Panc1 (cell line): ENCODE results near the gene WSCD1. TPM values are rescaled to one million over a fixed set of nuclear protein-coding genes. Genes with fewer than 3 reads are reported as not detected.

Experiments
- ATAC-seq: fragments of 200-7000 bp; cut with Tn5 transposase; 2 replicates; pipeline ENCODE4 v1.9.1; 2020; ENCODE audit warnings: mild to moderate bottlenecking, moderate library complexity
- BruUV-seq: library from RNA; stranded (reverse); fragments of 400-500 nt; replicated peaks from 2 replicates; lab custom pipeline; 2021; lab: Mats Ljungman, UMichigan
- CTCF ChIA-PET: fragments of 300-600 bp; sonication (Branson Sonifier 250); formaldehyde crosslinking; loops from one replicate; lab custom pipeline; 2022; ENCODE audit warnings: antibody characterized with exemption; lab: Charles Lee
- POLR2A ChIA-PET: fragments of 300-600 bp; sonication (Branson Sonifier 250); formaldehyde crosslinking; loops from one replicate; lab custom pipeline; 2022; ENCODE audit warnings: antibody characterized with exemption; lab: Charles Lee
- DNase-seq: peaks from one replicate; pipeline ENCODE4 v3.0.0-alpha.2; 2010; ENCODE audit warnings: low read depth, low spot score
- H3K27ac ChIP-seq: 2 replicates; pipeline ENCODE4 v1.5.1; 2011; ENCODE audit warnings: mild to moderate bottlenecking, low read length, inconsistent platforms
- H3K27me3 ChIP-seq: fragments of 200-500 bp; sonication (Bioruptor generic); 2 replicates; pipeline ENCODE4 v1.6.0; 2014; ENCODE audit warnings: low read length, inconsistent platforms; ENCODE audit not compliant: control insufficient read depth, insufficient read depth
- H3K36me3 ChIP-seq: fragments of 200-500 bp; sonication (Bioruptor generic); 2 replicates; pipeline ENCODE4 v1.5.1; 2014; ENCODE audit warnings: inconsistent platforms, mild to moderate bottlenecking, low read length, moderate library complexity; ENCODE audit not compliant: control insufficient read depth, insufficient read depth
- H3K4me1 ChIP-seq: 2 replicates; pipeline ENCODE4 v1.5.1; 2011; ENCODE audit warnings: inconsistent platforms, mild to moderate bottlenecking, low read length, moderate library complexity; ENCODE audit not compliant: control insufficient read depth, insufficient read depth
- H3K4me3 ChIP-seq, 2 experiments: 2 replicates each; pipeline ENCODE4 v1.5.1; 2011 to 2012; ENCODE audit warnings: low read depth in 2 of 2, low read length in 2 of 2, mild to moderate bottlenecking in 2 of 2, inconsistent platforms in 1 of 2, moderate library complexity in 1 of 2
- H3K9me3 ChIP-seq: fragments of 200-500 bp; sonication (Bioruptor generic); 2 replicates; pipeline ENCODE4 v1.5.1; 2014; ENCODE audit warnings: low read depth, mild to moderate bottlenecking, inconsistent platforms, low read length, moderate library complexity; ENCODE audit not compliant: control insufficient read depth, insufficient read depth
- POLR2AphosphoS5 ChIP-seq: IDR thresholded peaks from 2 replicates; pipeline ENCODE4 v1.6.1; 2012; ENCODE audit warnings: mild to moderate bottlenecking, low read depth, low read length, moderate library complexity
- SIN3A ChIP-seq: IDR thresholded peaks from 2 replicates; pipeline ENCODE4 v1.6.1; 2012; ENCODE audit warnings: low read depth, mild to moderate bottlenecking, low read length, moderate library complexity, borderline replicate concordance; ENCODE audit not compliant: insufficient read depth
- TCF7L2 ChIP-seq: IDR thresholded peaks from 2 replicates; pipeline ENCODE4 v1.6.1; 2011; ENCODE audit warnings: mild to moderate bottlenecking, low read depth, low read length, inconsistent platforms
- in situ Hi-C: cut with HindIII; loops from 2 replicates; pipeline ENCODE4 v1.10.0; 2016; ENCODE audit warnings: low sequenced_read_pairs, low pct_unique_long_range_greater_than_20kb
- intact Hi-C: fragments of 100-400 bp; cut with micrococcal nuclease; formaldehyde crosslinking; loops from one replicate; pipeline ENCODE4 v1.10.0; 2022; ENCODE audit not compliant: unreplicated experiment
- total RNA-seq: library from RNA; stranded (reverse); gene quantifications from one replicate; pipeline ENCODE4 v1.2.1, GENCODE V29; 2021; ENCODE audit not compliant: unreplicated experiment
- TF ChIP-seq, protein P1 (sequence below), 2 experiments: IDR thresholded peaks; 2 replicates each; pipeline ENCODE4 v1.6.1; 2011 to 2012; ENCODE audit warnings: low read depth in 2 of 2, control low read depth in 1 of 2, low read length in 1 of 2, mild to moderate bottlenecking in 1 of 2, moderate library complexity in 1 of 2; ENCODE audit not compliant: insufficient read depth in 1 of 2
- TF ChIP-seq, protein P2 (sequence below): fragments of 450-650 bp; IDR thresholded peaks from 2 replicates; pipeline ENCODE4 v1.5.1; 2017; ENCODE audit warnings: mild to moderate bottlenecking

The WSCD1 gene
- total RNA-seq, 1 experiment from 2014 or later = 0.74 TPM

- ChIA-PET CTCF (no interaction called here), POLR2A (no interaction called here)
- ATAC-seq = no peak
- Histone ChIP-seq H3K27ac (no peak overlapping the region), H3K9me3 (no peaks in the 10 kb centered on the region), H3K4me1 (no peaks in the 10 kb centered on the region), H3K27me3 (no peaks in the 10 kb centered on the region), H3K36me3 (no peaks in the 10 kb centered on the region), H3K4me3 (no peak overlapping the region)
- intact Hi-C loops (no loop called here), in situ Hi-C loops (no loop called here)
- BruUV-seq = no TSS peak
- TF ChIP-seq, protein P1, sequence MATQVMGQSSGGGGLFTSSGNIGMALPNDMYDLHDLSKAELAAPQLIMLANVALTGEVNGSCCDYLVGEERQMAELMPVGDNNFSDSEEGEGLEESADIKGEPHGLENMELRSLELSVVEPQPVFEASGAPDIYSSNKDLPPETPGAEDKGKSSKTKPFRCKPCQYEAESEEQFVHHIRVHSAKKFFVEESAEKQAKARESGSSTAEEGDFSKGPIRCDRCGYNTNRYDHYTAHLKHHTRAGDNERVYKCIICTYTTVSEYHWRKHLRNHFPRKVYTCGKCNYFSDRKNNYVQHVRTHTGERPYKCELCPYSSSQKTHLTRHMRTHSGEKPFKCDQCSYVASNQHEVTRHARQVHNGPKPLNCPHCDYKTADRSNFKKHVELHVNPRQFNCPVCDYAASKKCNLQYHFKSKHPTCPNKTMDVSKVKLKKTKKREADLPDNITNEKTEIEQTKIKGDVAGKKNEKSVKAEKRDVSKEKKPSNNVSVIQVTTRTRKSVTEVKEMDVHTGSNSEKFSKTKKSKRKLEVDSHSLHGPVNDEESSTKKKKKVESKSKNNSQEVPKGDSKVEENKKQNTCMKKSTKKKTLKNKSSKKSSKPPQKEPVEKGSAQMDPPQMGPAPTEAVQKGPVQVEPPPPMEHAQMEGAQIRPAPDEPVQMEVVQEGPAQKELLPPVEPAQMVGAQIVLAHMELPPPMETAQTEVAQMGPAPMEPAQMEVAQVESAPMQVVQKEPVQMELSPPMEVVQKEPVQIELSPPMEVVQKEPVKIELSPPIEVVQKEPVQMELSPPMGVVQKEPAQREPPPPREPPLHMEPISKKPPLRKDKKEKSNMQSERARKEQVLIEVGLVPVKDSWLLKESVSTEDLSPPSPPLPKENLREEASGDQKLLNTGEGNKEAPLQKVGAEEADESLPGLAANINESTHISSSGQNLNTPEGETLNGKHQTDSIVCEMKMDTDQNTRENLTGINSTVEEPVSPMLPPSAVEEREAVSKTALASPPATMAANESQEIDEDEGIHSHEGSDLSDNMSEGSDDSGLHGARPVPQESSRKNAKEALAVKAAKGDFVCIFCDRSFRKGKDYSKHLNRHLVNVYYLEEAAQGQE (IDR thresholded peaks at IDR 0.05; ENCODE audit: insufficient read depth in 1 of 2, low read depth in 2 of 2, low read length in 1 of 2) = no peak
- TF ChIP-seq SIN3A (no peak), POLR2AphosphoS5 (no peak), TCF7L2 (no peak)
- TF ChIP-seq, protein P2, sequence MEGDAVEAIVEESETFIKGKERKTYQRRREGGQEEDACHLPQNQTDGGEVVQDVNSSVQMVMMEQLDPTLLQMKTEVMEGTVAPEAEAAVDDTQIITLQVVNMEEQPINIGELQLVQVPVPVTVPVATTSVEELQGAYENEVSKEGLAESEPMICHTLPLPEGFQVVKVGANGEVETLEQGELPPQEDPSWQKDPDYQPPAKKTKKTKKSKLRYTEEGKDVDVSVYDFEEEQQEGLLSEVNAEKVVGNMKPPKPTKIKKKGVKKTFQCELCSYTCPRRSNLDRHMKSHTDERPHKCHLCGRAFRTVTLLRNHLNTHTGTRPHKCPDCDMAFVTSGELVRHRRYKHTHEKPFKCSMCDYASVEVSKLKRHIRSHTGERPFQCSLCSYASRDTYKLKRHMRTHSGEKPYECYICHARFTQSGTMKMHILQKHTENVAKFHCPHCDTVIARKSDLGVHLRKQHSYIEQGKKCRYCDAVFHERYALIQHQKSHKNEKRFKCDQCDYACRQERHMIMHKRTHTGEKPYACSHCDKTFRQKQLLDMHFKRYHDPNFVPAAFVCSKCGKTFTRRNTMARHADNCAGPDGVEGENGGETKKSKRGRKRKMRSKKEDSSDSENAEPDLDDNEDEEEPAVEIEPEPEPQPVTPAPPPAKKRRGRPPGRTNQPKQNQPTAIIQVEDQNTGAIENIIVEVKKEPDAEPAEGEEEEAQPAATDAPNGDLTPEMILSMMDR = no peak
- no peak for DNase-seq
These were observed 25.9 kb upstream of the WSCD1 start for GRCh38 chr17:6044261-6044660.

DNA sequence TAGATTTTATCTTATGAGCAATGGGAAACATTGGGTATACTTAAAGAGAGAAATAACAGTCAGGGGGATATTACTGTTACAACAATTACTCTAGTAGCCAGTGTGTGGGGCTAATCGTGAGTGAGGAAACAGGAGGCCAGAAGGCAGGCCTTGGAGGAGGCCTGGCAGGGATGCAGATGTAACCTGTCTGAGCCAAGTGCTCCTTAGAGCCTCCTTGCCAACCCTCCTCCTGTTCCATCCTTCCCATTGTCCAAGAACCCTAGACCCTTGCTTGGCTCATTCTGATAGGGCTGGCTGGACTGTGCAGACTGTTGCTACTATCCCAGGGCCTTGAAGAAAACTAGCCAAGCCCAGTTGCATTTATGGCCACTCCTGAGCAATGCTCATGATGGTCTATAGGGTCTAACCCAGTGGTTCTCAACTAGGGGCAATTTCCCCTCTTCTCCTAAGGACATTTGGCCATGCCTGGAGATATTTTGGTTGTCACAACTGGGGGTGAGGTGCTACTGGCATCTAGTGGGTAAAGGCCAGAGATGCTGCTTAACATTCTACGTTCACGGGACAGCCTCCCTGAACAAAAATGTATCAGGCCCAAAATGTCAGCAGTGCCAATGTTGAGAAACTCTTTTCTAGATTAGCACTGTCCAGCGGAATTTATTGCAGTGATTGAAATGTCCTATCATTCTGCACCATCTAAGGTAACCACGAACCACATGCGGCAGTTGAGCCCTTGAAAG, 24.4 kb upstream of the WSCD1 start:
- no peak overlapping the region for H3K4me3 ChIP-seq
- no peaks in the 10 kb centered on the region for H3K36me3 ChIP-seq
- no TSS peak for BruUV-seq
- ChIA-PET CTCF (no interaction called here), POLR2A (no interaction called here)
- H3K4me1 ChIP-seq = no peaks in the 10 kb centered on the region
- H3K9me3 ChIP-seq = no peaks in the 10 kb centered on the region
- ATAC-seq (no peak), DNase-seq (no peak)
- intact Hi-C loops = no loop called here
- TF ChIP-seq, protein P2 = no peak; the same call in 1 of the 2 replicates
- TF ChIP-seq TCF7L2 (no peak), SIN3A (no peak), POLR2AphosphoS5 (no peak)
- TF ChIP-seq, protein P1 (IDR thresholded peaks at IDR 0.05; ENCODE audit: insufficient read depth in 1 of 2, low read depth in 2 of 2, low read length in 1 of 2) = no peak
- H3K27me3 ChIP-seq = no peaks in the 10 kb centered on the region
- in situ Hi-C loops = no loop called here
- no peak overlapping the region for H3K27ac ChIP-seq
